H1 (cell line): Measurements from ENCODE around the gene GALT. TPM values are rescaled to one million over a fixed set of nuclear protein-coding genes. Genes with fewer than 3 reads are reported as not detected.

Experiments
- CTCF ChIA-PET: fragments of 300-600 bp; sonication (Branson Sonifier 250); formaldehyde crosslinking; loops from one replicate; lab custom pipeline; 2021; ENCODE audit not compliant: partially characterized antibody; lab: Charles Lee
- POLR2A ChIA-PET: fragments of 300-600 bp; sonication (Branson Sonifier 250); formaldehyde crosslinking; loops from one replicate; lab custom pipeline; 2021; ENCODE audit warnings: inconsistent platforms; ENCODE audit not compliant: partially characterized antibody; lab: Charles Lee
- DNase-seq, 2 experiments: peaks; one replicate each; pipeline versions ENCODE4 v3.0.0 to v3.0.0-alpha.2; 2010 to 2022; ENCODE audit warnings: low spot score in 2 of 2, low read depth in 1 of 2, mixed read lengths in 1 of 2
- FAIRE-seq: peaks from 2 replicates; lab custom pipeline; 2011; peaks lifted over from hg19 to GRCh38; lab: Jason Lieb, UNC
- H2AFZ ChIP-seq: 2 replicates; pipeline ENCODE4 v1.8.1; 2012; ENCODE audit warnings: low read length, inconsistent platforms
- H2AK5ac ChIP-seq: 2 replicates; pipeline ENCODE4 v1.6.1; 2013; ENCODE audit warnings: low read depth, low read length
- H2BK120ac ChIP-seq: replicated peaks from 2 replicates; pipeline ENCODE3; 2013; ENCODE audit warnings: low read depth, low read length, inconsistent platforms
- H2BK12ac ChIP-seq: 2 replicates; pipeline ENCODE4 v1.6.1; 2013; ENCODE audit warnings: low read depth, low read length
- H2BK15ac ChIP-seq: 2 replicates; pipeline ENCODE4 v1.6.1; 2013; ENCODE audit warnings: low read length
- H2BK20ac ChIP-seq: 2 replicates; pipeline ENCODE4 v1.6.1; 2013; ENCODE audit warnings: low read length
- H2BK5ac ChIP-seq: 2 replicates; pipeline ENCODE4 v1.6.1; 2013; ENCODE audit warnings: low read depth, low read length
- H3K14ac ChIP-seq: 2 replicates; pipeline ENCODE4 v1.6.1; 2013; ENCODE audit warnings: inconsistent platforms; ENCODE audit not compliant: insufficient read length
- H3K18ac ChIP-seq: 2 replicates; pipeline ENCODE4 v1.6.1; 2013; ENCODE audit warnings: low read length; ENCODE audit errors: extremely low read depth
- H3K23ac ChIP-seq: 2 replicates; pipeline ENCODE4 v1.6.1; 2013; ENCODE audit warnings: inconsistent platforms; ENCODE audit not compliant: insufficient read length
- H3K23me2 ChIP-seq: 2 replicates; pipeline ENCODE4 v1.6.1; 2013; ENCODE audit warnings: low read depth, low read length
- H3K27ac ChIP-seq: 2 replicates; pipeline ENCODE4 v1.6.1; 2011; ENCODE audit warnings: low read depth, low read length, inconsistent platforms
- H3K27me3 ChIP-seq, 4 experiments: replicated peaks in 1 of 4; 1 replicate in 1 of 4; 2 replicates in 3 of 4; pipeline versions ENCODE4 v1.6.1 to v1.8.1; 2011 to 2013; ENCODE audit warnings: low read length in 3 of 4, mild to moderate bottlenecking in 3 of 4, inconsistent platforms in 2 of 4, mixed read lengths in 2 of 4, moderate library complexity in 1 of 4; ENCODE audit not compliant: control insufficient read depth in 3 of 4, insufficient read depth in 3 of 4; ENCODE audit errors: extremely low read depth in 1 of 4
- H3K36me3 ChIP-seq, 4 experiments: 2 replicates each; pipeline versions ENCODE4 v1.6.1 to v1.8.1; 2011 to 2013; ENCODE audit warnings: mild to moderate bottlenecking in 4 of 4, low read length in 3 of 4, moderate library complexity in 2 of 4, control low read depth in 1 of 4, inconsistent platforms in 1 of 4; ENCODE audit not compliant: insufficient read depth in 4 of 4, control insufficient read depth in 2 of 4
- H3K4ac ChIP-seq: replicated peaks from 2 replicates; pipeline ENCODE3; 2013; ENCODE audit warnings: low read length, low read depth, mixed read lengths, inconsistent platforms; ENCODE audit not compliant: insufficient read length
- H3K4me1 ChIP-seq, 4 experiments: replicated peaks in 1 of 4; 1 replicate in 1 of 4; 2 replicates in 3 of 4; pipeline versions ENCODE4 v1.6.1 to v1.8.1; 2011 to 2013; ENCODE audit warnings: low read length in 3 of 4, inconsistent platforms in 2 of 4, mixed read lengths in 1 of 4; ENCODE audit not compliant: insufficient read depth in 4 of 4, control insufficient read depth in 3 of 4
- H3K4me2 ChIP-seq, 2 experiments: 2 replicates each; pipeline versions ENCODE4 v1.6.1 to v1.8.1; 2011 to 2013; ENCODE audit warnings: low read depth in 2 of 2, low read length in 2 of 2, control low read depth in 1 of 2, inconsistent platforms in 1 of 2, mild to moderate bottlenecking in 1 of 2; ENCODE audit not compliant: insufficient read depth in 1 of 2
- H3K4me3 ChIP-seq, 4 experiments: fragments of 200-600, 300-600 bp in 1 of 4; sonication (generic), shearing (Covaris generic), sonication (Bioruptor Twin) in 1 of 4; 2 replicates each; pipeline versions ENCODE4 v1.5.1 to v1.8.1; 2011 to 2016; ENCODE audit warnings: low read length in 4 of 4, low read depth in 3 of 4, control low read depth in 2 of 4, inconsistent platforms in 2 of 4, mild to moderate bottlenecking in 2 of 4, mixed read lengths in 1 of 4, moderate library complexity in 1 of 4; ENCODE audit not compliant: insufficient read depth in 2 of 4; ENCODE audit errors: extremely low read depth in 1 of 4
- H3K56ac ChIP-seq: replicated peaks from 2 replicates; pipeline ENCODE3; 2013; ENCODE audit warnings: low read depth, mild to moderate bottlenecking, mixed read lengths, low read length, inconsistent platforms; ENCODE audit not compliant: insufficient read length
- H3K79me1 ChIP-seq: 2 replicates; pipeline ENCODE4 v1.6.1; 2013; ENCODE audit warnings: low read depth, low read length, control low read depth
- H3K79me2 ChIP-seq, 2 experiments: 2 replicates each; pipeline versions ENCODE4 v1.6.1 to v1.8.1; 2012 to 2013; ENCODE audit warnings: low read length in 2 of 2, mild to moderate bottlenecking in 2 of 2, inconsistent platforms in 1 of 2; ENCODE audit not compliant: insufficient read depth in 2 of 2, control insufficient read depth in 1 of 2
- H3K9ac ChIP-seq, 4 experiments: replicated peaks in 1 of 4; 1 replicate in 1 of 4; 2 replicates in 3 of 4; pipeline versions ENCODE4 v1.6.1 to v1.8.1; 2011 to 2013; ENCODE audit warnings: low read depth in 3 of 4, low read length in 3 of 4, control low read depth in 2 of 4, mild to moderate bottlenecking in 2 of 4, moderate library complexity in 2 of 4, inconsistent platforms in 1 of 4; ENCODE audit errors: extremely low read depth in 1 of 4
- H3K9me3 ChIP-seq, 2 experiments: 2 replicates each; pipeline versions ENCODE4 v1.6.1 to v1.8.1; 2012 to 2013; ENCODE audit warnings: mild to moderate bottlenecking in 2 of 2, moderate library complexity in 2 of 2, control low read depth in 1 of 2, inconsistent platforms in 1 of 2, low read depth in 1 of 2, low read length in 1 of 2, mixed read lengths in 1 of 2; ENCODE audit not compliant: insufficient read depth in 2 of 2
- H4K20me1 ChIP-seq, 2 experiments: replicated peaks in 1 of 2; 2 replicates each; pipeline versions ENCODE3 to v1.8.1; 2011 to 2013; ENCODE audit warnings: inconsistent platforms in 2 of 2, low read length in 2 of 2, mild to moderate bottlenecking in 1 of 2; ENCODE audit not compliant: insufficient read depth in 2 of 2, control insufficient read depth in 1 of 2
- H4K5ac ChIP-seq: 2 replicates; pipeline ENCODE4 v1.6.1; 2013; ENCODE audit warnings: low read length, low read depth, mixed read lengths, inconsistent platforms; ENCODE audit not compliant: insufficient read length
- H4K8ac ChIP-seq: 2 replicates; pipeline ENCODE4 v1.8.0; 2013; ENCODE audit warnings: mild to moderate bottlenecking, moderate library complexity, low read length, inconsistent platforms; ENCODE audit not compliant: insufficient read depth; ENCODE audit errors: extremely low read depth
- H4K91ac ChIP-seq: replicated peaks from 2 replicates; pipeline ENCODE3; 2013; ENCODE audit warnings: low read length, mixed read lengths, inconsistent platforms; ENCODE audit not compliant: insufficient read length
- CTBP2 ChIP-seq: IDR thresholded peaks from 2 replicates; pipeline ENCODE4 v1.7.0; 2011; ENCODE audit warnings: borderline replicate concordance, mild to moderate bottlenecking, moderate library complexity, mixed read lengths, low read length; ENCODE audit not compliant: insufficient read depth, insufficient read length
- GABPA ChIP-seq: IDR thresholded peaks from 2 replicates; pipeline ENCODE4 v1.6.1; 2011; ENCODE audit warnings: mild to moderate bottlenecking, low read length, moderate library complexity, borderline replicate concordance; ENCODE audit not compliant: insufficient read depth
- JUND ChIP-seq: IDR thresholded peaks from 2 replicates; pipeline ENCODE4 v1.6.1; 2011; ENCODE audit warnings: mild to moderate bottlenecking, improper control_type of control experiment, low read length
- KDM5A ChIP-seq: fragments of 200-600 bp; IDR thresholded peaks from 2 replicates; pipeline ENCODE4 v1.7.1; 2012; ENCODE audit warnings: mild to moderate bottlenecking, low read length, inconsistent platforms, mixed read lengths
- MAX ChIP-seq: IDR thresholded peaks from 2 replicates; pipeline ENCODE4 v1.6.1; 2012; ENCODE audit warnings: inconsistent platforms
- PHF8 ChIP-seq: fragments of 200-600 bp; sonication (generic); conservative IDR thresholded peaks from 2 replicates; pipeline ENCODE4 v1.7.1; 2012; ENCODE audit warnings: low read depth, mild to moderate bottlenecking, inconsistent platforms, low read length, moderate library complexity
- RBBP5 ChIP-seq: IDR thresholded peaks from 2 replicates; pipeline ENCODE4 v1.7.1; 2012; ENCODE audit warnings: low read depth, mild to moderate bottlenecking, inconsistent platforms, low read length, moderate library complexity, borderline replicate concordance
- RNF2 ChIP-seq: fragments of 200-900, 300-1000 bp; sonication (generic); IDR thresholded peaks from 2 replicates; pipeline ENCODE4 v1.7.1; 2016; ENCODE audit warnings: borderline replicate concordance, low read depth, mild to moderate bottlenecking, antibody characterized with exemption, low read length; ENCODE audit not compliant: poor library complexity, severe bottlenecking; ENCODE audit errors: missing control alignments
- SP2 ChIP-seq: IDR thresholded peaks from 2 replicates; pipeline ENCODE4 v1.6.1; 2012; ENCODE audit warnings: mild to moderate bottlenecking, low read length, inconsistent platforms
- SRF ChIP-seq: IDR thresholded peaks from 2 replicates; pipeline ENCODE4 v1.6.1; 2011; ENCODE audit warnings: mild to moderate bottlenecking, low read depth, low read length, moderate library complexity
- TAF1 ChIP-seq: IDR thresholded peaks from 2 replicates; pipeline ENCODE4 v1.6.1; 2011; ENCODE audit warnings: mild to moderate bottlenecking, low read depth, low read length
- TAF7 ChIP-seq: optimal IDR thresholded peaks from 2 replicates; pipeline ENCODE3; 2011; ENCODE audit warnings: low read depth, mild to moderate bottlenecking, inconsistent platforms, low read length, moderate library complexity, borderline replicate concordance
- TCF12 ChIP-seq: IDR thresholded peaks from 2 replicates; pipeline ENCODE4 v1.6.1; 2011; ENCODE audit warnings: low read depth, mild to moderate bottlenecking, low read length
- WGBS, 2 experiments: shearing (Covaris generic) in 1 of 2; methylation state at CpG; one replicate each; pipeline versions ENCODE4 v1.1.6 to v1.1.7; 2013 to 2015; ENCODE audit warnings: low lambda C conversion rate in 2 of 2, mixed read lengths in 2 of 2, inconsistent platforms in 1 of 2, low coverage in 1 of 2, missing lambda C conversion rate in 1 of 2; ENCODE audit not compliant: insufficient replicate concordance in 2 of 2, insufficient coverage in 1 of 2, insufficient read length in 1 of 2; ENCODE audit errors: extremely low coverage in 1 of 2, missing lambda C conversion rate in 1 of 2; 5-methylcytosine and 5-hydroxymethylcytosine counted together
- polyA plus RNA-seq, 7 experiments: library from polyadenylated mRNA; depleted of rRNA in 3 of 7; stranded (reverse) in 5 of 7; unstranded in 2 of 7; fragments of >200 nt in 5 of 7; fragments of 200-250 nt in 2 of 7; gene quantifications; 1 replicate in 5 of 7; 2 replicates in 1 of 7; 4 replicates in 1 of 7; pipeline versions ENCODE4 v1.2.1 to v1.2.3, GENCODE V29; 2011 to 2013; ENCODE audit warnings: missing spikeins in 2 of 7, mixed read lengths in 2 of 7
- total RNA-seq: library from RNA; stranded (reverse); fragmentation: NEBNext Ultra II Directional; extraction: Animal tissue kit (Norgen Biotek cat#: 25700); gene quantifications from 2 replicates; pipeline ENCODE4 v1.2.1, GENCODE V29; 2021

Gene GALT
- total and polyA plus RNA-seq, 2 of the 8 experiments (the other 6 are each of a cell fraction or from before 2014, with no cell fraction given): 21.9 to 50.6 TPM

- H3K4ac ChIP-seq: no peak overlapping the region
- no peak overlapping the region for H4K91ac ChIP-seq
- H3K79me1 ChIP-seq: peaks cover 6% of the 10 kb centered on the region; the same call in 1 of the 2 replicates
- H3K4me3 ChIP-seq: no peak overlapping the region
- TF ChIP-seq JUND (no peak), TAF1 (no peak), TCF12 (no peak), CTBP2 (no peak), SP2 (no peak), RNF2 (no peak), GABPA (no peak), KDM5A (no peak), SRF (no peak), MAX (no peak), RBBP5 (no peak), PHF8 (no peak), TAF7 (no peak)
- no peak overlapping the region for H2AFZ ChIP-seq
- no peaks in the 10 kb centered on the region; a peak in 1 of 7 replicates for H3K27me3 ChIP-seq
- H3K27ac ChIP-seq: no peak overlapping the region
- DNase-seq (no peak), FAIRE-seq (no peak)
- H4K8ac ChIP-seq: no peak overlapping the region
- H2BK120ac ChIP-seq: no peak overlapping the region
- H2BK20ac ChIP-seq: no peak overlapping the region
- peaks cover 15% of the 10 kb centered on the region for H3K23me2 ChIP-seq
- no peak overlapping the region for H3K23ac ChIP-seq
- no peaks in the 10 kb centered on the region for H3K9me3 ChIP-seq
- H3K14ac ChIP-seq: no peak overlapping the region
- H3K56ac ChIP-seq: no peak overlapping the region
- no peak overlapping the region for H3K18ac ChIP-seq
- peaks cover 0 to 12% of the 10 kb centered on the region in 2 experiments; a peak in 1 of 4 replicates for H3K79me2 ChIP-seq
- no peak overlapping the region for H2BK15ac ChIP-seq
- no peak overlapping the region for H2BK12ac ChIP-seq
- H3K4me2 ChIP-seq: no peak overlapping the region; a peak in 1 of 4 replicates
- WGBS, 2 experiments: 92% methylated on average over 8 of the region's 8 CpGs; no CpG with 5 or more reads in 1 of the 2 experiments
- peaks cover 3 to 23% (median 8%) of the 10 kb centered on the region in 4 experiments; a peak in 7 of 8 replicates for H3K36me3 ChIP-seq
- no peak overlapping the region for H2AK5ac ChIP-seq
- peaks cover 9 to 34% (median 16%) of the 10 kb centered on the region in 4 experiments for H3K4me1 ChIP-seq
- H4K20me1 ChIP-seq: peaks cover 2 to 12% of the 10 kb centered on the region in 2 experiments
- no peak overlapping the region for H2BK5ac ChIP-seq
- ChIA-PET POLR2A (interaction anchor here (0.6 to 12.8 kb wide), 4 partner anchors 13 to 627 kb away, joined by 3 to 127 read pairs (median 48); partner anchors contain the start of genes ARID3C, CCL27 and SIGMAR1), CTCF (interaction anchor here (0.7 to 17.4 kb wide), 3 partner anchors 9 to 54 kb away, joined by 3 to 277 read pairs (median 109); partner anchors contain the start of genes CCL27, IL11RA and SIGMAR1)
- no peak overlapping the region for H4K5ac ChIP-seq
- no peak overlapping the region; a peak in 1 of 7 replicates for H3K9ac ChIP-seq
These were observed 2.2 kb downstream of the GALT start for GRCh38 chr9:34648673-34649072.
